ENCODE data around the gene ARTN. TPM values are rescaled to one million over a fixed set of nuclear protein-coding genes. Genes with fewer than 3 reads are reported as not detected.

ARTN gene
- total and polyA plus RNA-seq, 9 of the 15 experiments (the other 6 are each of a cell fraction or from before 2014, with no cell fraction given), result 0.06 to 0.38 TPM; not detected in 7

- TF ChIP-seq CUX1 (CRISPR knock-in tag; IDR thresholded peaks at IDR 0.05) (no peak), SAP30 (IDR thresholded peaks at IDR 0.05; ENCODE audit: borderline replicate concordance, insufficient read depth, low read depth, low read length, poor library complexity, severe bottlenecking) (no peak), MAFK (IDR thresholded peaks at IDR 0.05; ENCODE audit: low read length) (no peak), PRMT5 (CRISPR knock-in tag; IDR thresholded peaks at IDR 0.05) (no peak; the same call in 1 of the 2 replicates), BRD9 (IDR thresholded peaks at IDR 0.05; ENCODE audit: low read depth, partially characterized antibody) (peak; percentile 46), ETV5 (CRISPR knock-in tag; IDR thresholded peaks at IDR 0.05; ENCODE audit: low read depth) (peak; percentile 70), FOXA1 (IDR thresholded peaks at IDR 0.05; ENCODE audit: borderline replicate concordance) (no peak), TAF9B (IDR thresholded peaks at IDR 0.05; ENCODE audit: partially characterized antibody) (no peak), CBX2 (IDR thresholded peaks at IDR 0.05; ENCODE audit: insufficient read depth, low read length, poor library complexity, severe bottlenecking) (no peak), TEAD4 (IDR thresholded peaks at IDR 0.05; ENCODE audit: low read length) (no peak), TEAD4 (CRISPR knock-in tag; IDR thresholded peaks at IDR 0.05; ENCODE audit: borderline replicate concordance) (0 out of 2 replicates have a peak, but pooled peaks have one; percentile 43), GABPB2 (CRISPR knock-in tag; conservative IDR thresholded peaks at IDR 0.05) (no peak), ZNF143 (CRISPR knock-in tag; IDR thresholded peaks at IDR 0.05) (peak; percentile 55; the same call in 1 of the 2 replicates), JUND (IDR thresholded peaks at IDR 0.05; ENCODE audit: borderline replicate concordance, low read depth, low read length) (peak; percentile 41; the same call in 1 of the 2 replicates), JUND (tag; IDR thresholded peaks at IDR 0.05; ENCODE audit: borderline replicate concordance, low read depth, low read length) (0 out of 3 replicates have a peak, but pooled peaks have one; percentile 10)
- TF ChIP-seq, protein P1, sequence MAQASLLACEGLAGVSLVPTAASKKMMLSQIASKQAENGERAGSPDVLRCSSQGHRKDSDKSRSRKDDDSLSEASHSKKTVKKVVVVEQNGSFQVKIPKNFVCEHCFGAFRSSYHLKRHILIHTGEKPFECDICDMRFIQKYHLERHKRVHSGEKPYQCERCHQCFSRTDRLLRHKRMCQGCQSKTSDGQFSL (CRISPR knock-in tag; IDR thresholded peaks at IDR 0.05), result peak; percentile 12; the same call in 1 of the 2 replicates
- TF ChIP-seq, protein P1 (tag; IDR thresholded peaks at IDR 0.05), result no peak
- TF ChIP-seq, protein P2, sequence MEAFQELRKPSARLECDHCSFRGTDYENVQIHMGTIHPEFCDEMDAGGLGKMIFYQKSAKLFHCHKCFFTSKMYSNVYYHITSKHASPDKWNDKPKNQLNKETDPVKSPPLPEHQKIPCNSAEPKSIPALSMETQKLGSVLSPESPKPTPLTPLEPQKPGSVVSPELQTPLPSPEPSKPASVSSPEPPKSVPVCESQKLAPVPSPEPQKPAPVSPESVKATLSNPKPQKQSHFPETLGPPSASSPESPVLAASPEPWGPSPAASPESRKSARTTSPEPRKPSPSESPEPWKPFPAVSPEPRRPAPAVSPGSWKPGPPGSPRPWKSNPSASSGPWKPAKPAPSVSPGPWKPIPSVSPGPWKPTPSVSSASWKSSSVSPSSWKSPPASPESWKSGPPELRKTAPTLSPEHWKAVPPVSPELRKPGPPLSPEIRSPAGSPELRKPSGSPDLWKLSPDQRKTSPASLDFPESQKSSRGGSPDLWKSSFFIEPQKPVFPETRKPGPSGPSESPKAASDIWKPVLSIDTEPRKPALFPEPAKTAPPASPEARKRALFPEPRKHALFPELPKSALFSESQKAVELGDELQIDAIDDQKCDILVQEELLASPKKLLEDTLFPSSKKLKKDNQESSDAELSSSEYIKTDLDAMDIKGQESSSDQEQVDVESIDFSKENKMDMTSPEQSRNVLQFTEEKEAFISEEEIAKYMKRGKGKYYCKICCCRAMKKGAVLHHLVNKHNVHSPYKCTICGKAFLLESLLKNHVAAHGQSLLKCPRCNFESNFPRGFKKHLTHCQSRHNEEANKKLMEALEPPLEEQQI (IDR thresholded peaks at IDR 0.05), result no peak
Measured at GRCh38 chr1:43934101-43934985, 742 bp downstream of the ARTN start (continued).

Measured in K562 (cell line).